Psoas muscle (tissue), 8 donors: ENCODE results near the gene CARMIL3. TPM values are rescaled to one million over a fixed set of nuclear protein-coding genes. Genes with fewer than 3 reads are reported as not detected.
"Not testable (repeated sequence)": the region's sequence is repeated elsewhere in the genome, so short reads cannot be mapped to it uniquely, and the experiment has no call there.

Experiments
- ATAC-seq, 4 donors: fragments of 200-7000 bp; cut with Tn5 transposase; one replicate each; pipeline ENCODE4 v1.9.1; 2020; ENCODE audit warnings: moderate library complexity in 3 of 4, mild to moderate bottlenecking in 2 of 4
- DNase-seq, 2 donors: peaks; one replicate each; pipeline ENCODE4 v3.0.0-alpha.2; 2020
- H3K27ac ChIP-seq: fragments of 200-600 bp; one replicate; pipeline ENCODE4 v1.8.0; 2022
- H3K27me3 ChIP-seq, 3 donors: fragments of 200-600 bp in 1 of 3; one replicate each; pipeline versions ENCODE4 v1.6.1 to v1.8.0; 2013 to 2022; ENCODE audit warnings: low read length in 2 of 3, mild to moderate bottlenecking in 2 of 3, moderate library complexity in 1 of 3; ENCODE audit not compliant: insufficient read depth in 3 of 3
- H3K36me3 ChIP-seq, 2 donors: fragments of 200-600 bp in 1 of 2; one replicate each; pipeline versions ENCODE4 v1.6.1 to v1.8.0; 2013 to 2022; ENCODE audit warnings: low read depth in 1 of 2, mild to moderate bottlenecking in 1 of 2, moderate library complexity in 1 of 2; ENCODE audit not compliant: insufficient read depth in 1 of 2
- H3K4me1 ChIP-seq: fragments of 200-600 bp; one replicate; pipeline ENCODE4 v1.8.0; 2022
- H3K4me3 ChIP-seq: fragments of 200-600 bp; one replicate; pipeline ENCODE4 v1.8.0; 2022; ENCODE audit warnings: mild to moderate bottlenecking
- H3K9me3 ChIP-seq: fragments of 200-600 bp; one replicate; pipeline ENCODE4 v1.8.0; 2022
- CTCF ChIP-seq: fragments of 200-600 bp; IDR thresholded peaks from one replicate; pipeline ENCODE4 v1.8.0; 2022; ENCODE audit warnings: antibody characterized with exemption
- WGBS, 3 donors: extraction: QIAGEN DNeasy Blood & Tissue Kit; methylation state at CpG; one replicate each; pipeline versions ENCODE4 v1.1.6 to v1.1.7; 2013; 5-methylcytosine and 5-hydroxymethylcytosine counted together
- intact Hi-C, 2 donors: fragments of 100-400 bp; cut with DNase I; formaldehyde crosslinking; loops; one replicate each; pipeline versions ENCODE4 v1.11.0 to v1.14.2; 2022
- polyA plus RNA-seq, 3 donors: library from polyadenylated mRNA; stranded (reverse); fragments of 200-250 nt; gene quantifications; one replicate each; pipeline ENCODE4 v1.2.3, GENCODE V29; 2013
- total RNA-seq, 4 donors: library from RNA; stranded (reverse); fragmentation: NEBNext Ultra II Directional in 2 of 4; extraction: Animal tissue kit (Norgen Biotek cat#: 25700) in 2 of 4; gene quantifications; one replicate each; pipeline versions ENCODE4 v1.2.1 to v1.2.4, GENCODE V29; 2021 to 2023
- donor health status: healthy with polysubstance abuse.
- donor health status: DM: no; HTN: no; CAD: no; lungs with moderate emphysema.
- donor health status: Bipolar disorder and iron deficiency.
- donor health status: healthy.
- donor health status: DM: yes; HTN: yes; CAD: no.
- donor health status: DM: no; HTN: no; CAD: no.
- donor health status: DM: no; HTN: no; CAD: no.
- donor health status: DM: yes; HTN: yes; CAD: no.

Gene CARMIL3
- total and polyA plus RNA-seq, 7 donors: 0.04 to 0.19 (median 0.08) TPM; not detected in 2

- Histone ChIP-seq H3K4me3 (no peak overlapping the region), H3K4me1 (no peaks in the 10 kb centered on the region), H3K9me3 (no peaks in the 10 kb centered on the region), H3K36me3 (peaks cover 0 to 3% of the 10 kb centered on the region in 2 donors), H3K27me3 (no peaks in the 10 kb centered on the region), H3K27ac (no peak overlapping the region)
- ATAC-seq (no peak), DNase-seq (no peak)
- TF ChIP-seq CTCF: no peak
- intact Hi-C loops: no loop called here
- 82 to 93% (median 87%) methylated on average over 4 of the region's 4 CpGs for WGBS, 3 donors
These were observed 48.6 kb downstream of the CARMIL3 start for GRCh38 chr14:24100197-24100981.

- ATAC-seq: no peak
- H3K36me3 ChIP-seq: peaks cover 0 to 3% of the 10 kb centered on the region in 2 donors
These were observed 49.2 kb downstream of the CARMIL3 start for GRCh38 chr14:24100982-24101494.

GRCh38 chr14:24102357-24103048 lies 50.7 kb downstream of the CARMIL3 start:
- 86 to 92% (median 91%) methylated on average over 7 of the region's 7 CpGs for WGBS, 3 donors
- Histone ChIP-seq H3K4me3 (no peak overlapping the region), H3K27ac (no peak overlapping the region), H3K4me1 (no peaks in the 10 kb centered on the region), H3K27me3 (no peaks in the 10 kb centered on the region), H3K36me3 (peaks cover 0 to 3% of the 10 kb centered on the region in 2 donors), H3K9me3 (no peaks in the 10 kb centered on the region)
- ATAC-seq (no peak), DNase-seq (no peak)
- TF ChIP-seq CTCF: no peak
- intact Hi-C loops: no loop called here

More at GRCh38 chr14:24100982-24101494, 49.2 kb downstream of the CARMIL3 start:
- intact Hi-C loops: no loop called here
- Histone ChIP-seq H3K4me3 (no peak overlapping the region), H3K9me3 (no peaks in the 10 kb centered on the region), H3K27me3 (no peaks in the 10 kb centered on the region), H3K27ac (no peak overlapping the region), H3K4me1 (no peaks in the 10 kb centered on the region)
- TF ChIP-seq CTCF: no peak
- WGBS, 3 donors: 96 to 97% (median 97%) methylated on average over 3 of the region's 3 CpGs
- no peak for DNase-seq

- intact Hi-C loops: no loop called here
- no peak for TF ChIP-seq CTCF
- Histone ChIP-seq H3K9me3 (no peaks in the 10 kb centered on the region), H3K4me3 (no peak overlapping the region), H3K27me3 (no peaks in the 10 kb centered on the region), H3K4me1 (peaks cover under 1% of the 10 kb centered on the region), H3K27ac (no peak overlapping the region), H3K36me3 (peaks cover 0 to 3% of the 10 kb centered on the region in 2 donors)
- ATAC-seq (no peak), DNase-seq (no peak)
- 89 to 93% (median 89%) methylated on average over 13 of the region's 13 CpGs for WGBS, 3 donors
These were observed 51.6 kb downstream of the CARMIL3 start for GRCh38 chr14:24103451-24103850.

DNA sequence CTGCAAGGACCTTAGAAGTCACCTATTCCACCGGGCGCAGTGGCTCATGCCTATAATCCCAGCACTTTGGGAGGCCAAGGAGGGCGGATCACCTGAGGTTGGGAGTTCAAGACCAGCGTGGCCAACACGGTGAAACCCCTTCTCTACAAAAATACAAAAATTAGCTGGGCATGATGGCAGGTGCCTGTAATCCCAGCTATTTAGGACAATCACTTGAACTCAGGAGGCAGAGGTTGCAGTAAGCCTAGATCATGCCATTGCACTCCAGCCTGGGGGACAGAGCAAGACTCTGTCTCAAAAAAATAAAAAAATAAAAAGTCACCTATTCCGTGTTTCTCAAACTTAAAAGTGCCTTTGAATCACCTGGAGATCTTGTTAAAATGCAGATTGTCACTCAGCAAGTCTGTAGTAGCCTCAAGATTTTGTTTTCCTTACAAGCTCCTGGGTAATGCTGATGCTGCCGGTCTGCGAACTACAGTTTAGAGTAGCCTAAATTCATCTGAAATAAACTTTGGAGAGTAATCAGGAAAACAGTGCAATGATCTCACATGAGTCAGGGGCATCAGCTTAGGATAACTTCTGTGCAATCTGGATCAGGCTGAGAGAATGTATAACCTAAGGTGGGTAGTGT lies 53.9 kb downstream of the CARMIL3 start:
- 91 to 92% (median 91%) methylated on average over 8 of the region's 8 CpGs for WGBS, 3 donors
- not testable (repeated sequence) for H3K27ac ChIP-seq, H3K9me3 ChIP-seq, H3K4me1 ChIP-seq, ATAC-seq, DNase-seq, H3K4me3 ChIP-seq, H3K27me3 ChIP-seq, H3K36me3 ChIP-seq
- intact Hi-C loops: loop anchor here in 1 of 2 donors (5.0 kb wide), 1 partner anchor 93 kb away; no protein-coding TSS in a partner anchor
